Fibroblast of villous mesenchyme (primary cell): ENCODE data around the gene SFXN5. TPM values are rescaled to one million over a fixed set of nuclear protein-coding genes. Genes with fewer than 3 reads are reported as not detected.

ENCODE experiments used
- DNase-seq: peaks from one replicate; pipeline ENCODE4 v3.0.0-alpha.2; 2010; ENCODE audit warnings: low read depth
- H3K4me3 ChIP-seq: 2 replicates; pipeline ENCODE4 v1.5.1; 2011; ENCODE audit warnings: low read depth, mild to moderate bottlenecking, low read length
- CTCF ChIP-seq: IDR thresholded peaks from 2 replicates; pipeline ENCODE4 v1.5.1; 2012; ENCODE audit warnings: low read depth, mild to moderate bottlenecking, low read length; ENCODE audit not compliant: insufficient read depth
- total RNA-seq: library from RNA; depleted of rRNA; stranded (reverse); fragments of >200 nt; gene quantifications from 2 replicates; pipeline ENCODE4 v1.2.3, GENCODE V29; 2012

Gene SFXN5
- total RNA-seq, 1 donor = 12.1 TPM

- no peak for TF ChIP-seq CTCF
- DNase-seq = no peak
- no peak overlapping the region for H3K4me3 ChIP-seq
Observed at GRCh38 chr2:72959554-72959953, 112.0 kb downstream of the SFXN5 start.

GRCh38 chr2:72958542-72959385 is 112.7 kb downstream of the SFXN5 start:
- no peak for TF ChIP-seq CTCF
- no peak overlapping the region for H3K4me3 ChIP-seq
- DNase-seq = no peak

- H3K4me3 ChIP-seq = no peak overlapping the region
- no peak for TF ChIP-seq CTCF
- no peak for DNase-seq
Observed at GRCh38 chr2:72956936-72957335, 114.6 kb downstream of the SFXN5 start.

- TF ChIP-seq CTCF = no peak
- H3K4me3 ChIP-seq = no peak overlapping the region
- DNase-seq = no peak
Observed at GRCh38 chr2:72956050-72956395, 115.5 kb downstream of the SFXN5 start.

- no peak for TF ChIP-seq CTCF
Observed at GRCh38 chr2:72955228-72956049, 116.1 kb downstream of the SFXN5 start.

GRCh38 chr2:72954376-72955227 is 116.9 kb downstream of the SFXN5 start:
- H3K4me3 ChIP-seq = no peak overlapping the region
- no peak for DNase-seq
- TF ChIP-seq CTCF = no peak

More at GRCh38 chr2:72955228-72956049, 116.1 kb downstream of the SFXN5 start:
- no peak for DNase-seq
- H3K4me3 ChIP-seq = no peak overlapping the region
